GM12878 (cell line): Measurements from ENCODE around the gene ARSA. TPM values are rescaled to one million over a fixed set of nuclear protein-coding genes. Genes with fewer than 3 reads are reported as not detected.

Experiments used
- ATAC-seq: fragments of 200-7000 bp; cut with Tn5 transposase; 3 replicates; pipeline ENCODE4 v1.9.1; 2020; ENCODE audit warnings: mild to moderate bottlenecking, moderate library complexity
- BruUV-seq: library from RNA; stranded (reverse); fragments of 400-500 nt; replicated peaks from 2 replicates; lab custom pipeline; 2021; lab: Mats Ljungman, UMichigan
- CTCF ChIA-PET: fragments of 300-600 bp; sonication (Branson Sonifier 250); formaldehyde crosslinking; extraction: SDS; loops from one replicate; lab custom pipeline; 2021; ENCODE audit warnings: inconsistent platforms; lab: Yijun Ruan, JAX
- POLR2A ChIA-PET: fragments of 350-600 bp; formaldehyde crosslinking; extraction: SDS; loops from one replicate; lab custom pipeline; 2021; ENCODE audit warnings: inconsistent platforms; lab: Charles Lee
- RAD21 ChIA-PET: fragments of 300-600 bp; sonication (Branson Sonifier 250); formaldehyde crosslinking; loops from one replicate; lab custom pipeline; 2023; ENCODE audit warnings: antibody characterized with exemption; ENCODE audit not compliant: unreplicated experiment; lab: Charles Lee
- SMC1A ChIA-PET: fragments of 300-600 bp; sonication (Branson Sonifier 250); formaldehyde crosslinking; loops from one replicate; lab custom pipeline; 2023; ENCODE audit not compliant: unreplicated experiment, uncharacterized antibody; lab: Charles Lee
- DNase-seq: peaks from one replicate; pipeline ENCODE4 v3.0.0-alpha.2; 2011; ENCODE audit warnings: low read depth, low spot score
- FAIRE-seq: peaks from 3 replicates; lab custom pipeline; 2011; peaks lifted over from hg19 to GRCh38; lab: Jason Lieb, UNC
- H2AFZ ChIP-seq: 2 replicates; pipeline ENCODE4 v1.6.0; 2011; ENCODE audit warnings: low read depth, low read length, control low read depth; ENCODE audit not compliant: control insufficient read depth
- H3K27ac ChIP-seq: 2 replicates; pipeline ENCODE4 v1.5.1; 2011; ENCODE audit warnings: control low read depth; ENCODE audit not compliant: control insufficient read depth, insufficient read depth
- H3K27me3 ChIP-seq, 2 experiments: replicated peaks in 1 of 2; 2 replicates each; pipeline versions ENCODE4 v1.6.0 to v1.6.1; 2011; ENCODE audit warnings: low read length in 1 of 2; ENCODE audit not compliant: control insufficient read depth in 2 of 2, insufficient read depth in 2 of 2
- H3K36me3 ChIP-seq, 2 experiments: 2 replicates each; pipeline ENCODE4 v1.5.1; 2011; ENCODE audit warnings: low read length in 1 of 2; ENCODE audit not compliant: control insufficient read depth in 2 of 2, insufficient read depth in 2 of 2
- H3K4me1 ChIP-seq: 2 replicates; pipeline ENCODE4 v1.6.1; 2011; ENCODE audit warnings: mild to moderate bottlenecking, low read length, moderate library complexity, mixed read lengths; ENCODE audit not compliant: control insufficient read depth, insufficient read depth
- H3K4me2 ChIP-seq: 2 replicates; pipeline ENCODE4 v1.6.0; 2011; ENCODE audit warnings: control low read depth; ENCODE audit not compliant: control insufficient read depth, insufficient read depth
- H3K4me3 ChIP-seq: fragments of 200-600 bp; sonication (generic); 2 replicates; pipeline ENCODE4 v1.5.1; 2016
- H3K79me2 ChIP-seq: 2 replicates; pipeline ENCODE4 v1.6.0; 2011; ENCODE audit warnings: low read length; ENCODE audit not compliant: control insufficient read depth, insufficient read depth
- H3K9ac ChIP-seq: 2 replicates; pipeline ENCODE4 v1.8.0; 2011; ENCODE audit warnings: low read length, control low read depth, mixed read lengths; ENCODE audit not compliant: control insufficient read depth, insufficient read depth
- H3K9me3 ChIP-seq: replicated peaks from 3 replicates; pipeline ENCODE4 v1.5.1; 2011; ENCODE audit warnings: mild to moderate bottlenecking, low read length; ENCODE audit not compliant: control insufficient read depth, insufficient read depth
- H4K20me1 ChIP-seq: 2 replicates; pipeline ENCODE4 v1.6.0; 2011; ENCODE audit not compliant: control insufficient read depth, insufficient read depth
- BMI1 ChIP-seq: fragments of 450-650 bp; IDR thresholded peaks from 2 replicates; pipeline ENCODE4 v1.6.1; 2016; ENCODE audit warnings: mild to moderate bottlenecking, moderate library complexity, borderline replicate concordance
- E4F1 ChIP-seq: fragments of 450-650 bp; IDR thresholded peaks from 2 replicates; pipeline ENCODE4 v1.6.1; 2018; ENCODE audit warnings: borderline replicate concordance, mild to moderate bottlenecking; ENCODE audit not compliant: partially characterized antibody
- NFYA ChIP-seq: IDR thresholded peaks from 2 replicates; pipeline ENCODE4 v1.6.1; 2011; ENCODE audit warnings: low read depth, mild to moderate bottlenecking, low read length, improper control_type of control experiment, borderline replicate concordance
- NFYB ChIP-seq: IDR thresholded peaks from 2 replicates; pipeline ENCODE4 v1.6.1; 2011; ENCODE audit warnings: low read depth, mild to moderate bottlenecking, low read length, improper control_type of control experiment, moderate library complexity; ENCODE audit not compliant: insufficient read depth
- NR2C2 ChIP-seq: IDR thresholded peaks from 2 replicates; pipeline ENCODE4 v1.6.1; 2011; ENCODE audit warnings: borderline replicate concordance, low read depth; ENCODE audit not compliant: control insufficient read depth, insufficient read length
- PAX5 ChIP-seq: IDR thresholded peaks from 2 replicates; pipeline ENCODE4 v1.6.1; 2011; ENCODE audit warnings: low read depth, low read length, borderline replicate concordance
- PML ChIP-seq: IDR thresholded peaks from 2 replicates; pipeline ENCODE4 v1.6.1; 2012; ENCODE audit warnings: low read length, inconsistent platforms
- PRDM15 ChIP-seq: fragments of 450-650 bp; formaldehyde crosslinking; IDR thresholded peaks from 2 replicates; pipeline ENCODE4 v1.4.0; 2020; ENCODE audit warnings: mild to moderate bottlenecking, moderate library complexity
- RELA ChIP-seq: fragments of 450-650 bp; IDR thresholded peaks from 2 replicates; pipeline ENCODE4 v1.8.0; 2014; ENCODE audit warnings: borderline replicate concordance; ENCODE audit not compliant: partially characterized antibody
- SREBF1 ChIP-seq: IDR thresholded peaks from 2 replicates; pipeline ENCODE4 v1.6.1; 2012; ENCODE audit warnings: mild to moderate bottlenecking, low read length
- STAT3 ChIP-seq: IDR thresholded peaks from 2 replicates; pipeline ENCODE4 v1.6.1; 2011; ENCODE audit warnings: low read depth, low read length, improper control_type of control experiment
- ZNF622 ChIP-seq: fragments of 450-650 bp; IDR thresholded peaks from 2 replicates; pipeline ENCODE4 v1.6.1; 2017; ENCODE audit warnings: mild to moderate bottlenecking, inconsistent platforms
- WGBS: methylation state at CpG from one replicate; pipeline ENCODE4 v1.1.6; 2016; ENCODE audit warnings: low lambda C conversion rate; ENCODE audit not compliant: insufficient replicate concordance, insufficient coverage; ENCODE audit errors: missing lambda C conversion rate; 5-methylcytosine and 5-hydroxymethylcytosine counted together
- in situ Hi-C: fragments of 300-500 bp; cut with MboI; formaldehyde crosslinking; loops from 9 replicates; pipeline ENCODE4 v1.14.3; 2018; ENCODE audit warnings: mixed read lengths
- intact Hi-C: fragments of 100-400 bp; cut with micrococcal nuclease; formaldehyde crosslinking; loops from one replicate; pipeline ENCODE4 v1.14.2; 2022; ENCODE audit not compliant: unreplicated experiment
- polyA plus RNA-seq, 11 experiments: library from polyadenylated mRNA; depleted of rRNA in 4 of 11; unstranded in 6 of 11; stranded (reverse) in 5 of 11; fragments of >200 nt; fragmentation: Nextera tagmentation in 4 of 11; fragmentation: Illumina TruSeq in 1 of 11; extraction: Ambion mirVana in 4 of 11; extraction: Trizol in 1 of 11; gene quantifications; 1 replicate in 1 of 11; 2 replicates in 10 of 11; pipeline versions ENCODE4 v1.2.1 to v1.2.3, GENCODE V29; 2011 to 2016; ENCODE audit warnings: inconsistent platforms in 2 of 11, missing spikeins in 2 of 11, low read depth in 1 of 11
- total RNA-seq, 4 experiments: library from RNA; depleted of rRNA in 3 of 4; stranded (reverse); fragments of >200 nt in 3 of 4; fragmentation: Illumina TruSeq in 1 of 4; extraction: Trizol in 1 of 4; gene quantifications; 2 replicates each; pipeline versions ENCODE4 v1.2.1 to v1.2.3, GENCODE V29; 2013 to 2021
- TF ChIP-seq, protein P1 (sequence below): fragments of 450-650 bp; IDR thresholded peaks from 2 replicates; pipeline ENCODE4 v1.6.1; 2017; ENCODE audit warnings: mild to moderate bottlenecking, moderate library complexity

The ARSA gene
- total and polyA plus RNA-seq, 10 of the 15 experiments (the other 5 are each of a cell fraction or from before 2014, with no cell fraction given) = 0.39 to 26.3 (median 9.8) TPM

GRCh38 chr22:50624347-50625130, 3.4 kb downstream of the ARSA start:
- H3K4me1 ChIP-seq = peaks cover 33% of the 10 kb centered on the region
- WGBS = 72% methylated on average over 11 of the region's 16 CpGs
- no peaks in the 10 kb centered on the region for H3K27me3 ChIP-seq
- H3K27ac ChIP-seq = no peak overlapping the region
- no TSS peak for BruUV-seq
- ChIA-PET POLR2A (no interaction called here), RAD21 (no interaction called here), CTCF (no interaction called here), SMC1A (no interaction called here)
- DNase-seq (no peak), ATAC-seq (no peak), FAIRE-seq (no peak)
- H4K20me1 ChIP-seq = no peaks in the 10 kb centered on the region
- H3K9ac ChIP-seq = no peak overlapping the region
- intact Hi-C loops = loop anchor here (5.0 kb wide), 3 partner anchors 68 to 382 kb away; no protein-coding TSS in a partner anchor
- H3K4me2 ChIP-seq = no peak overlapping the region
- H3K79me2 ChIP-seq = peaks cover 11% of the 10 kb centered on the region
- no peaks in the 10 kb centered on the region; a peak in 2 of 4 replicates for H3K36me3 ChIP-seq
- in situ Hi-C loops = loop anchor here (5.0 kb wide), 1 partner anchor 97 kb away; the partner anchor contains the start of gene SCO2
- no peaks in the 10 kb centered on the region for H3K9me3 ChIP-seq
- no peak overlapping the region for H3K4me3 ChIP-seq
- H2AFZ ChIP-seq = no peak overlapping the region
- TF ChIP-seq PML (no peak), BMI1 (no peak), E4F1 (no peak), SREBF1 (no peak), STAT3 (no peak), RELA (no peak), ZNF622 (no peak), PRDM15 (CRISPR knock-in tag) (no peak), NFYB (no peak), NR2C2 (no peak), PAX5 (no peak), NFYA (no peak)
- TF ChIP-seq, protein P1, sequence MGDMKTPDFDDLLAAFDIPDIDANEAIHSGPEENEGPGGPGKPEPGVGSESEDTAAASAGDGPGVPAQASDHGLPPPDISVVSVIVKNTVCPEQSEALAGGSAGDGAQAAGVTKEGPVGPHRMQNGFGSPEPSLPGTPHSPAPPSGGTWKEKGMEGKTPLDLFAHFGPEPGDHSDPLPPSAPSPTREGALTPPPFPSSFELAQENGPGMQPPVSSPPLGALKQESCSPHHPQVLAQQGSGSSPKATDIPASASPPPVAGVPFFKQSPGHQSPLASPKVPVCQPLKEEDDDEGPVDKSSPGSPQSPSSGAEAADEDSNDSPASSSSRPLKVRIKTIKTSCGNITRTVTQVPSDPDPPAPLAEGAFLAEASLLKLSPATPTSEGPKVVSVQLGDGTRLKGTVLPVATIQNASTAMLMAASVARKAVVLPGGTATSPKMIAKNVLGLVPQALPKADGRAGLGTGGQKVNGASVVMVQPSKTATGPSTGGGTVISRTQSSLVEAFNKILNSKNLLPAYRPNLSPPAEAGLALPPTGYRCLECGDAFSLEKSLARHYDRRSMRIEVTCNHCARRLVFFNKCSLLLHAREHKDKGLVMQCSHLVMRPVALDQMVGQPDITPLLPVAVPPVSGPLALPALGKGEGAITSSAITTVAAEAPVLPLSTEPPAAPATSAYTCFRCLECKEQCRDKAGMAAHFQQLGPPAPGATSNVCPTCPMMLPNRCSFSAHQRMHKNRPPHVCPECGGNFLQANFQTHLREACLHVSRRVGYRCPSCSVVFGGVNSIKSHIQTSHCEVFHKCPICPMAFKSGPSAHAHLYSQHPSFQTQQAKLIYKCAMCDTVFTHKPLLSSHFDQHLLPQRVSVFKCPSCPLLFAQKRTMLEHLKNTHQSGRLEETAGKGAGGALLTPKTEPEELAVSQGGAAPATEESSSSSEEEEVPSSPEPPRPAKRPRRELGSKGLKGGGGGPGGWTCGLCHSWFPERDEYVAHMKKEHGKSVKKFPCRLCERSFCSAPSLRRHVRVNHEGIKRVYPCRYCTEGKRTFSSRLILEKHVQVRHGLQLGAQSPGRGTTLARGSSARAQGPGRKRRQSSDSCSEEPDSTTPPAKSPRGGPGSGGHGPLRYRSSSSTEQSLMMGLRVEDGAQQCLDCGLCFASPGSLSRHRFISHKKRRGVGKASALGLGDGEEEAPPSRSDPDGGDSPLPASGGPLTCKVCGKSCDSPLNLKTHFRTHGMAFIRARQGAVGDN = no peak
